Pancreas (tissue), 10 donors: ENCODE measurements around the gene UBXN7. TPM values are rescaled to one million over a fixed set of nuclear protein-coding genes. Genes with fewer than 3 reads are reported as not detected.
"Not testable (repeated sequence)": the region's sequence is repeated elsewhere in the genome, so short reads cannot be mapped to it uniquely, and the experiment has no call there.

Experiments
- ATAC-seq, 4 donors: fragments of 200-7000 bp; cut with Tn5 transposase; one replicate each; pipeline versions ENCODE4 v1.8.0 to v1.9.1; 2020; ENCODE audit warnings: mild to moderate bottlenecking in 4 of 4, moderate library complexity in 4 of 4
- DNase-seq, 6 donors: peaks; one replicate each; pipeline ENCODE4 v3.0.0-alpha.2; 2020
- FAIRE-seq: peaks from 2 replicates; lab custom pipeline; 2012; peaks lifted over from hg19 to GRCh38; lab: Jason Lieb, UNC
- H3K27ac ChIP-seq, 4 donors: fragments of 200-600 bp; sonication (generic); 1 replicate in 3 of 4; 2 replicates in 1 of 4; pipeline versions ENCODE4 v1.5.0 to v1.8.0; 2020
- H3K27me3 ChIP-seq, 4 donors: fragments of 200-600 bp; one replicate each; pipeline ENCODE4 v1.8.0; 2021
- H3K36me3 ChIP-seq, 3 donors: fragments of 200-600 bp; sonication (generic) in 1 of 3; one replicate each; pipeline versions ENCODE4 v1.5.0 to v1.8.0; 2020 to 2021
- H3K4me1 ChIP-seq, 3 donors: fragments of 200-600 bp; one replicate each; pipeline ENCODE4 v1.8.0; 2021
- H3K4me3 ChIP-seq, 4 donors: fragments of 200-600 bp; sonication (generic) in 2 of 4; one replicate each; pipeline versions ENCODE4 v1.5.0 to v1.8.0; 2020 to 2021
- H3K9me3 ChIP-seq, 4 donors: fragments of 200-600 bp; one replicate each; pipeline ENCODE4 v1.8.0; 2021
- WGBS, 2 donors: extraction: QIAGEN DNeasy Blood & Tissue Kit; methylation state at CpG; one replicate each; pipeline ENCODE4 v1.1.7; 2013; 5-methylcytosine and 5-hydroxymethylcytosine counted together
- intact Hi-C, 3 donors: fragments of 100-400 bp; cut with DNase I; formaldehyde crosslinking; loops; one replicate each; pipeline versions ENCODE4 v1.11.1 to v1.14.2; 2022
- polyA plus RNA-seq, 2 donors: library from polyadenylated mRNA; stranded (reverse); fragments of 200-250 nt; gene quantifications; one replicate each; pipeline ENCODE4 v1.2.3, GENCODE V29; 2013
- total RNA-seq, 6 donors: library from RNA; stranded (reverse); fragmentation: NEBNext Ultra II Directional in 4 of 6; extraction: Animal tissue kit (Norgen Biotek cat#: 25700) in 4 of 6; gene quantifications; one replicate each; pipeline versions ENCODE4 v1.2.1 to v1.2.4, GENCODE V29; 2021 to 2023
- TF ChIP-seq, protein P1 (sequence below), 4 donors: fragments of 200-600 bp; sonication (generic) in 3 of 4; IDR thresholded peaks; one replicate each; pipeline versions ENCODE4 v1.5.0 to v1.8.0; 2021; ENCODE audit warnings: antibody characterized with exemption in 4 of 4
- donor health status: healthy with polysubstance abuse.
- donor health status: DM: no; HTN: no; CAD: no; lungs with moderate emphysema.
- donor health status: DM: no; HTN: no; CAD: no.
- donor health status: control.
- donor health status: control.
- donor health status: Bipolar disorder and iron deficiency.
- donor health status: DM: yes; HTN: yes; CAD: no.
- donor health status: DM: no; HTN: no; CAD: no.
- donor health status: DM: no; HTN: no; CAD: no.
- donor health status: DM: yes; HTN: yes; CAD: no.

Gene UBXN7
- total and polyA plus RNA-seq, 8 donors, result 4.2 to 39.0 (median 21.1) TPM

GRCh38 chr3:196444500-196444894 is 12.3 kb upstream of the UBXN7 start:
- no peaks in the 10 kb centered on the region for H3K36me3 ChIP-seq
- H3K9me3 ChIP-seq, result no peaks in the 10 kb centered on the region
- TF ChIP-seq, protein P1, sequence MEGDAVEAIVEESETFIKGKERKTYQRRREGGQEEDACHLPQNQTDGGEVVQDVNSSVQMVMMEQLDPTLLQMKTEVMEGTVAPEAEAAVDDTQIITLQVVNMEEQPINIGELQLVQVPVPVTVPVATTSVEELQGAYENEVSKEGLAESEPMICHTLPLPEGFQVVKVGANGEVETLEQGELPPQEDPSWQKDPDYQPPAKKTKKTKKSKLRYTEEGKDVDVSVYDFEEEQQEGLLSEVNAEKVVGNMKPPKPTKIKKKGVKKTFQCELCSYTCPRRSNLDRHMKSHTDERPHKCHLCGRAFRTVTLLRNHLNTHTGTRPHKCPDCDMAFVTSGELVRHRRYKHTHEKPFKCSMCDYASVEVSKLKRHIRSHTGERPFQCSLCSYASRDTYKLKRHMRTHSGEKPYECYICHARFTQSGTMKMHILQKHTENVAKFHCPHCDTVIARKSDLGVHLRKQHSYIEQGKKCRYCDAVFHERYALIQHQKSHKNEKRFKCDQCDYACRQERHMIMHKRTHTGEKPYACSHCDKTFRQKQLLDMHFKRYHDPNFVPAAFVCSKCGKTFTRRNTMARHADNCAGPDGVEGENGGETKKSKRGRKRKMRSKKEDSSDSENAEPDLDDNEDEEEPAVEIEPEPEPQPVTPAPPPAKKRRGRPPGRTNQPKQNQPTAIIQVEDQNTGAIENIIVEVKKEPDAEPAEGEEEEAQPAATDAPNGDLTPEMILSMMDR (IDR thresholded peaks at IDR 0.05), result no peak
- intact Hi-C loops, result no loop called here
- DNase-seq (no peak), FAIRE-seq (no peak), ATAC-seq (no peak)
- WGBS, 2 donors, result 66 to 73% methylated on average over 2 of the region's 2 CpGs
- no peaks in the 10 kb centered on the region for H3K4me1 ChIP-seq
- no peak overlapping the region for H3K4me3 ChIP-seq
- H3K27ac ChIP-seq, result no peak overlapping the region
- no peaks in the 10 kb centered on the region for H3K27me3 ChIP-seq

DNA sequence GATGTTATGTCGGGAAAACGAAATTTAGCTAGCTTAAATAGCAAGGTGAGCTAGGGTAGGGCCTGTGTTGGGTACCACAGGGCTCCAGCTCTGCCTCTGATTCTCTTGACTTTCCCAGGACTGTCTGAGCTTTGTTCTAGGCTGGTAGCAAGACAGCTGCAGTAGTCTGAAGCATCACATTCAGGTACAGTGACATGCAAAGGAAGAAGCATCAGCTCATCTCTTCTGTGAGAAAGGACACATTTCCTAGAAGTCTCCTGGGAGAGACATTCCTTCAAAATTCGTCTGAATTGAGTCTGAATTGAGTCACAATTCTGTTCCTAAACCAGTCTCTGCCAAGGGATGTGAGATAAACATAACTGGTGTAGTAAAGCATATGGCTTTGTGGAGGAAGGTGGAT is 8.5 kb upstream of the UBXN7 start:
- H3K27ac ChIP-seq, result no peak overlapping the region
- H3K9me3 ChIP-seq, result no peaks in the 10 kb centered on the region
- ATAC-seq, result no peak
- no peak for FAIRE-seq
- no peaks in the 10 kb centered on the region for H3K27me3 ChIP-seq
- H3K4me1 ChIP-seq, result no peaks in the 10 kb centered on the region
- DNase-seq, result no peak
- WGBS, 2 donors, result 50 to 56% methylated on average over 3 of the region's 3 CpGs
- TF ChIP-seq, protein P1 (IDR thresholded peaks at IDR 0.05), result no peak
- no peak overlapping the region for H3K4me3 ChIP-seq
- no peaks in the 10 kb centered on the region for H3K36me3 ChIP-seq
- intact Hi-C loops, result no loop called here

GRCh38 chr3:196440041-196440537 is 7.9 kb upstream of the UBXN7 start:
- Histone ChIP-seq H3K27ac (no peak overlapping the region), H3K27me3 (no peaks in the 10 kb centered on the region), H3K36me3 (no peaks in the 10 kb centered on the region), H3K9me3 (no peaks in the 10 kb centered on the region), H3K4me1 (no peaks in the 10 kb centered on the region), H3K4me3 (no peak overlapping the region)
- no peak for ATAC-seq
- WGBS, 2 donors, result 84 to 88% methylated on average over 6 of the region's 6 CpGs
- no peak for FAIRE-seq
- TF ChIP-seq, protein P1 (IDR thresholded peaks at IDR 0.05), result no peak
- intact Hi-C loops, result no loop called here
- no peak for DNase-seq

GRCh38 chr3:196431181-196432136 is 768 bp downstream of the UBXN7 start:
- Histone ChIP-seq H3K9me3 (no peaks in the 10 kb centered on the region), H3K36me3 (no peaks in the 10 kb centered on the region), H3K27me3 (no peaks in the 10 kb centered on the region), H3K4me1 (no peaks in the 10 kb centered on the region), H3K27ac (peak overlapping the region; percentile 61 to 87 (median 74)), H3K4me3 (peak overlapping the region; percentile 87 to 100 (median 94))
- FAIRE-seq (no peak), ATAC-seq (peak; percentile 29 to 55 (median 45)), DNase-seq (peak; percentile 5 to 74 (median 36))
- TF ChIP-seq, protein P1 (IDR thresholded peaks at IDR 0.05), result no peak
- intact Hi-C loops, result no loop called here
- 1% methylated on average over 32 to 50 of the region's 50 CpGs for WGBS, 2 donors

GRCh38 chr3:196428041-196428440 is 4.2 kb downstream of the UBXN7 start:
- intact Hi-C loops, result no loop called here
- Histone ChIP-seq H3K4me3 (no peak overlapping the region), H3K27ac (no peak overlapping the region), H3K4me1 (peaks cover under 1 to 4% (median 4%) of the 10 kb centered on the region in 3 donors), H3K36me3 (no peaks in the 10 kb centered on the region), H3K27me3 (no peaks in the 10 kb centered on the region), H3K9me3 (no peaks in the 10 kb centered on the region)
- DNase-seq (no peak), ATAC-seq (no peak), FAIRE-seq (no peak)
- 71 to 78% methylated on average over 6 of the region's 6 CpGs for WGBS, 2 donors
- TF ChIP-seq, protein P1 (IDR thresholded peaks at IDR 0.05), result no peak

GRCh38 chr3:196424421-196424820 is 7.8 kb downstream of the UBXN7 start:
- H3K27me3 ChIP-seq, FAIRE-seq, H3K4me3 ChIP-seq, H3K9me3 ChIP-seq, H3K27ac ChIP-seq, intact Hi-C loops, H3K36me3 ChIP-seq, ATAC-seq, DNase-seq: not testable (repeated sequence)
- peaks cover 9 to 18% (median 10%) of the 10 kb centered on the region in 3 donors for H3K4me1 ChIP-seq
- 97 to 98% methylated on average over 6 of the region's 6 CpGs for WGBS, 2 donors
